T follicular helper cell (primary cell): ENCODE measurements around the gene USP11.

Experiments
- DNase-seq: peaks from one replicate; pipeline ENCODE4 v3.0.0-alpha.2; 2020; ENCODE audit warnings: low read depth

USP11 gene

GRCh38 chrX:47224896-47225290, 7.9 kb upstream of the USP11 start:
- no peak for DNase-seq

GRCh38 chrX:47226071-47226470, 6.7 kb upstream of the USP11 start:
- no peak for DNase-seq

GRCh38 chrX:47226531-47227333, 6.1 kb upstream of the USP11 start:
- DNase-seq: no peak

GRCh38 chrX:47227334-47227583, 5.5 kb upstream of the USP11 start:
- no peak for DNase-seq

- no peak for DNase-seq
Measured at GRCh38 chrX:47228550-47229270, 4.1 kb upstream of the USP11 start.

- no peak for DNase-seq
Measured at GRCh38 chrX:47229427-47229826, 3.4 kb upstream of the USP11 start.

- DNase-seq: no peak
Measured at GRCh38 chrX:47230136-47230868, 2.5 kb upstream of the USP11 start.

GRCh38 chrX:47231167-47231566, 1.6 kb upstream of the USP11 start:
- no peak for DNase-seq

- DNase-seq: no peak
Measured at GRCh38 chrX:47232197-47232802, 509 bp upstream of the USP11 start.

GRCh38 chrX:47233333-47234113, 714 bp downstream of the USP11 start:
- peak; percentile 94 for DNase-seq

GRCh38 chrX:47234583-47234982, 1.8 kb downstream of the USP11 start:
- DNase-seq: no peak

- no peak for DNase-seq
Measured at GRCh38 chrX:47235691-47236103, 2.9 kb downstream of the USP11 start.

- no peak for DNase-seq
Measured at GRCh38 chrX:47239199-47239598, 6.4 kb downstream of the USP11 start.

- DNase-seq: no peak
Measured at GRCh38 chrX:47239898-47240545, 7.2 kb downstream of the USP11 start.

GRCh38 chrX:47240619-47241018, 7.8 kb downstream of the USP11 start:
- no peak for DNase-seq

GRCh38 chrX:47241201-47242011, 8.6 kb downstream of the USP11 start:
- DNase-seq: no peak

GRCh38 chrX:47242321-47242720, 9.5 kb downstream of the USP11 start:
- DNase-seq: no peak

GRCh38 chrX:47243351-47243750, 10.5 kb downstream of the USP11 start:
- DNase-seq: no peak

GRCh38 chrX:47244676-47245075, 11.9 kb downstream of the USP11 start:
- no peak for DNase-seq

- DNase-seq: no peak
Measured at GRCh38 chrX:47245156-47245555, 12.3 kb downstream of the USP11 start.
